GM18517 (cell line): ENCODE data around the gene CBFA2T3.
"Not testable (repeated sequence)": the region's sequence is repeated elsewhere in the genome, so short reads cannot be mapped to it uniquely, and the experiment has no call there.

ENCODE experiments used
- ATAC-seq: cut with Tn5 transposase; IDR thresholded peaks from one replicate; pipeline ENCODE4 v1.9.1; 2021; ENCODE audit warnings: mild to moderate bottlenecking, moderate library complexity; ENCODE audit not compliant: unreplicated experiment

Gene CBFA2T3

DNA sequence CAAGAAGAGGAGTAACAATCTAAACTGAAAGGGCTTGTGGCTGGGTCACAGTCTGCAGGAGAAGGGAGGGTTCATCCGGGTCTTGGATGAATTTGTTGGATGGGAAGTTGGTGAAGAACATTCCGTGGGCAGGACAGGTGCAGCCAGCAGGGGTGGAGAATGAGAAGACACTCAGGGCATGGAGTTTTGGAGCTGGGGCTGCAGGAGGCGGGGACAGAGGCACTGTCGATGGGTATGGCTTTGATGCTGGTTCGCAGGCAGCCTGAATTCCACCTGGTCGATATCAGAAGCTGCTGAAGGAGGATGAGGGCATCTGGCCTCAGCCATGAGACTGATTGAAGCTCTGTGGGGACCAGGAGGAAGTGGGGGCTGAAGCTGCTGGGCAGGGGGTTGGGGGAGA, 36.1 kb upstream of the CBFA2T3 start:
- no peak for ATAC-seq

DNA sequence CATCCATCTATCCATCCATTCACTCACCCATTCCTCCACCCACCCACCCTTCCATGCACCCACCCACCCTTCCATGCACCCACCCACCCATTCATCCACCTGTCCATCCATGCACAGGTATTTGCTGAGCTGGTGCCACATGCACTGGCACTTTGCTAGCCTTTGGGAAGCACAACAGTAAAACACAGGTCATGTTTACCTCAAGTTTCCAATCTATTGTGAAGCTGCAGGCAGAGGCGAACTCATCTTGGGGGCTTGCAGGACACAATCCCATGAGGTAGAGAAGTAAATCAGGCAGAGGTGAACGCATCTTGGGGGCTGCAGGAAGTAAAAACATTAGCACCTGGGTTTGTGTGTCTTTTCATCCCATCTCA, 35.6 kb upstream of the CBFA2T3 start:
- ATAC-seq, result no peak

DNA sequence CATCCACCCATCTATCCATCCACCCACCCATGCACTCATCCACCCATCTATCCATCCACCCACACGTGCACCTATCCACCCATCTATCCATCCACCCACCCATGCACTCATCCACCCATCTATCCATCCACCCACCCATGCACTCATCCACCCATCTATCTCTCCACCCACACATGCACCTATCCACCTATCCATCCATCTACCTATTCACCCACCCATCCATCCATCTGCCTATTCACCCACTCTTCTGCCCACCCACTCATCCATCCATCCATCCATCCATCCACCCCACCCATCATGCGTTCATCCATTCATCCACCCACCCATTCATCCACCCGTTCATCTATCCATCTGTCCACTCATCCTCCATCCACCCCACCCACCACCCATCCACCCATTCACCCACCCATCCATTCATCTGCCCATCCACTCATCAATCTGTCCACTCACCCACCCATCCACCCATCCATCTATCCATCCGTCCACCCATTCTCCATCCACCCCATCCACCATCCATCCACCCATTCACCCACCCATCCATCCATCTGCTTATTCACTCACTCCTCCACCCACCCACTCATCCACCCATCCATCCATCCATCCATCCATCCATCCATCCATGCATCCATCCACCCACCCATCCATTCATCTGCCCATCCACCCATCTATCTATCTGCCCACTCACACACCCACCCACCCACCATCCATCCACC, 35.1 kb upstream of the CBFA2T3 start:
- no peak for ATAC-seq

- no peak for ATAC-seq
Observed at GRCh38 chr16:89010210-89010925, 33.4 kb upstream of the CBFA2T3 start.

DNA sequence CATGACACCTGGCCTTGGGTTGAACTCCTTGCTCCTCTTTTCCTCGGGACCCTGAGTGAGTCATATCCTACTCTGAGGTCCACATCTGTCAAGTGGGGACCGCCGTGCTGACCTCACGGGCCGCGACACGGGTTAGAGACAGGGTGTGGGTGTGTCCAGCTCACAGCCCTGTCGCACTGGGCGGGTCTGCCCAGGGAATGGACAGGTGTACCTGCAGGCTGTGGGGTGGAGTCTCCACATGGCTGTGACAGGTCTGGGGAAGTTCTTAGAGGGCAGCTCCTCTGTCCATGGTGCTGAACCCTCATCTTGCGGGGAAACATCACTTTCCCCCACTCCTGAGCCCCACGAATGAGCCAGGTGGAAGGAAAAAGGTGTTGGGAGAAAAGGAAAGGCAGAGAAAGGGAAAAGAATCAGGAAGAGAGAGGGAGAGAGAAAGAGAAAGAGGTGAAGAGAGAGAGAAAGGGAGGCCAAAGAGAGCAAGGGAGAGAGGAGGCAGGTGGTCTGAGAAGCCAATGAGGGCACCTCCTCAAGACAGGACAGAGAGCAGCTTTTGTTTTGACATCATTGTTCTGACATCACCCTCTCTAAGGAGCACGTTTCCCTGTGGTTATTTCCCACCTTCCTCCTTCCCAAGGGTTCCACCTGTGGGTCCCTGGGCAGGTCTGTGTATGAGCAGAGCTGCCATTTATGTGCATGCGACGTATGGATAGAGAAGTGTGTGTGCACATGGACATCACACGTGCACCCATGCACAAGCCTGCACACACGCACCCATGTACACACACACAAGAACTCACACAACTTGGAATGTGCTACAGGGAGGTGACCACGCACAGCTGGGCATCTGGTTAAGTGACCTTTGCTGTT, 32.6 kb upstream of the CBFA2T3 start:
- no peak for ATAC-seq

- ATAC-seq, result not testable (repeated sequence)
Observed at GRCh38 chr16:89008796-89009195, 31.8 kb upstream of the CBFA2T3 start.

- no peak for ATAC-seq
Observed at GRCh38 chr16:89007371-89008249, 30.6 kb upstream of the CBFA2T3 start.

- ATAC-seq, result no peak
Observed at GRCh38 chr16:89006036-89006752, 29.2 kb upstream of the CBFA2T3 start.

- no peak for ATAC-seq
Observed at GRCh38 chr16:89005201-89006035, 28.4 kb upstream of the CBFA2T3 start.

DNA sequence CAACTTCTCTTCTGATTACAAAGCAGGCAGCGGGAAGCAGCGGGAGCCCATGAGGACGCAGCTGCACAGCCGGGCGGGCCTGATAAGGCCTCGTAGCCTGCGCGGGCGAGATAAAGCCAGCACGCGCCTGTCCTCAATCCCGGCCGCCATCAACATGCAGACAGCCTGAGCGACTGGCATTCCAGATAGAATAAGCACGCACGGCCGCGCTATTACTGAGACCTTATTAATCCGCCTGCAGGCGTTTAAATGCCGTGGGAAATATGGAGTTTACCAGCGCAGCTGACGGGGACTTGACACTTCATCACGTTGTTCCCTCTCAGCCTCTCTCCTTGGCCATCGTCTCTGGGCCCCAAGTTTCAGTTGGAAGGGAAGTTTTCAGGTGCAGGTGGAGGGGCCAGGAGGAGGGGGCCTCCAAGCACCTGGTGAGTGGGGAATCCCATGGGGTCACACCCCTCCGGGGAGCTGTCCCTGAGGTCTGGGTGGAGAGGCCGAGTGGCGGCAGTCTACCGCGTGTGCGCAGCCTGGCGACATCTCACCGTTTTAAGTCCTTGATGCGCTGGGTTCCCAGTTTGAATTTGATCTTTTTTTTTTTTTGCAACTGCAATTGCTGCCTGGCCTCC, 27.3 kb upstream of the CBFA2T3 start:
- no peak for ATAC-seq

DNA sequence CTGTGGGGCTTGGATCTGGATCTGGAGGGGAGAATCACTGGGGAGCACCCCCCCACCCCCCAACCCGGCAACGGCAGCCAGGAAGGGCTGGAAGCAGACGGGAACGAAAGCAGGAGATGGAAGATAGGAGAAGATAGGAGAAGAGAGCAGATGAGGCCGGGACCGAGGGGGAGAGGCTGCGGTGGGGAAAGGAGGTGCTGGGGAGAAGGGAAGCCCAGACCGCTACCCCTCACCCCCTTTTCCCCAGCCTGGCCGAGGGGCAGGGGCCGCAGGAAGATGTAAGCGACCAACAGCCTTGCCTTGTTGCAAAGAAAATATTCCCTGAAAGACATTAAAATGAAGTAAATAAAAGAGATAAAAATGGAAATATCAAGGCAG, 26.8 kb upstream of the CBFA2T3 start:
- no peak for ATAC-seq

- ATAC-seq, result no peak
Observed at GRCh38 chr16:89002851-89003830, 26.1 kb upstream of the CBFA2T3 start.

DNA sequence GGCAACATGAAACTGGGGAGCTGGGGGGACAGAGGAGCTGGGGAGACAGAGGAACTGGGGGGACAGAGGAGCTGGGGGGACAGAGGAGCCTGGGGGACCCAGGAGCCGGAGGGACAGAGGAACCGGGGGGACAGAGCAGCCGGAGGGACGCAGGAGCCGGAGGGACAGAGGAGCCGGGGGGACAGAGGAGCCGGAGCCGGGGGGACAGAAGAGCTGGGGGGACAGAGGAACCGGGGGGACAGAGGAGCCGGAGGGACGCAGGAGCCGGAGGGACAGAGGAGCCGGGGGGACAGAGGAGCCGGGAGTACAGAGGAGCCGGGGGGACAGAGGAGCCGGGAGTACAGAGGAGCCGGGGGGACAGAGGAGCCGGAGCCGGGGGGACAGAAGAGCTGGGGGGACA, 25.1 kb upstream of the CBFA2T3 start:
- ATAC-seq, result not testable (repeated sequence)

GRCh38 chr16:89001117-89002027, 24.4 kb upstream of the CBFA2T3 start:
- no peak for ATAC-seq

DNA sequence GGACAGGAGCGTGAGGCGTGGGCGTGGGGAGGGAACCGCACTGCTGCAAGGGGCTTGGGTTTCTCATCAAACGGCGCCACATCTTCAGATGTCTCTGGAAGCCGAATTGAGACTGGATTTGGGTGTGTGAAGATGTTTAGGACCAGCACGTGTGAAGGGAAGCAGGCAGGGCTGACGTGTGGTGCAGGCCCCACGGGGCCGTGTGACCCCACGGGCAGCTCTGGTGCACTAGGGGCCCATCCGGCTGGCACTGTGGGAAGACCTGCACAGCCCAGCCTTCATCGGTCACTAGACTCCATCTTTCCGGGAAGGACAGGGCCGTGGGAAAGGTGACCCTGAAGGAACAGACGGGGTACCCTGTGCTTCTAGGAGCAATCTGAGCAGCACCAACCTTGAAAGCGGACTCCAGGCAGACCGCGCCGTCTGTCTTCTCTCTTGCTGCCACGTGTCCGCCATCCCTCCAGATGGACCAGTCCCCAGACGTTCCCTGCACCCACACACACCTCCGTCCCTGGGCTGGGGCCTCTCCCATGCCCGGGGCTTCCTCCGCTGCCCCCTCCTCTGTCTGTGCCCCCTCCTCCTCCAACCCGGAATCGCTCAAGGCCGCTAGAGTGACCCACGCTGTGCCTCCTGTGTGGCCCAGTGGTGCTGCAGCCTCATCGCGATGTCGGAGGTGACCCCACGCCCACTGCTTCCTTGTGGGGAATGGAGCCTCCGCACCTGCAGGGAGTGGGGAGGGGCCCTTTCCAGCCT, 23.4 kb upstream of the CBFA2T3 start:
- ATAC-seq, result no peak
